GM12892 (cell line): ENCODE results near the gene FAM210B.

Experiments used
- POLR2A ChIP-seq: IDR thresholded peaks from 2 replicates; pipeline ENCODE4 v1.6.1; 2011; ENCODE audit warnings: low read depth, low read length, control low read depth
- POLR2AphosphoS5 ChIP-seq: IDR thresholded peaks from 2 replicates; pipeline ENCODE4 v1.6.1; 2011; ENCODE audit warnings: low read depth, low read length, control low read depth
- TAF1 ChIP-seq: IDR thresholded peaks from 2 replicates; pipeline ENCODE4 v1.6.1; 2011; ENCODE audit warnings: low read depth, mild to moderate bottlenecking, control low read depth, low read length, borderline replicate concordance

GRCh38 chr20:56347628-56348304 is 11.0 kb upstream of the FAM210B start:
- TF ChIP-seq POLR2AphosphoS5 (no peak), POLR2A (no peak), TAF1 (no peak)
